ENCODE measurements around the gene PLIN3.

GRCh38 chr19:4847190-4847973 lies 20.1 kb downstream of the PLIN3 start:
- TF ChIP-seq CTCF (IDR thresholded peaks at IDR 0.05; ENCODE audit: low read length) = no peak
- TF ChIP-seq EZH2 (IDR thresholded peaks at IDR 0.05; ENCODE audit: borderline replicate concordance, low read length) = no peak

Measured in OCI-LY1 (cell line).